Measurements from ENCODE around the gene PTPRN2. TPM values are rescaled to one million over a fixed set of nuclear protein-coding genes. Genes with fewer than 3 reads are reported as not detected.

Gene PTPRN2
- total RNA-seq, 1 donor from 2014 or later = 32.2 TPM

GRCh38 chr7:158176561-158177173 lies 411.0 kb downstream of the PTPRN2 start:
- Mint-ChIP-seq H3K4me3 (no peak overlapping the region), H3K9me3 (peaks cover 27% of the 10 kb centered on the region), H3K4me1 (peaks cover 4% of the 10 kb centered on the region), H3K36me3 (ENCODE audit: low read depth) (peaks cover 20% of the 10 kb centered on the region), H3K27me3 (ENCODE audit: low read depth) (no peaks in the 10 kb centered on the region), H3K27ac (ENCODE audit: unreplicated experiment) (peak overlapping the region; percentile 30)
- TF ChIP-seq CTCF (conservative IDR thresholded peaks at IDR 0.05) = no peak
- no peak for DNase-seq (ENCODE audit: low read depth, low spot score)

GRCh38 chr7:158175779-158176178 lies 411.8 kb downstream of the PTPRN2 start:
- no peak for TF ChIP-seq CTCF (conservative IDR thresholded peaks at IDR 0.05)
- peaks cover 24% of the 10 kb centered on the region for H3K9me3 Mint-ChIP-seq
- H3K36me3 Mint-ChIP-seq (ENCODE audit: low read depth) = peaks cover 20% of the 10 kb centered on the region
- no peak overlapping the region for H3K4me3 Mint-ChIP-seq
- no peak overlapping the region for H3K27ac Mint-ChIP-seq (ENCODE audit: unreplicated experiment)
- no peaks in the 10 kb centered on the region for H3K27me3 Mint-ChIP-seq (ENCODE audit: low read depth)
- H3K4me1 Mint-ChIP-seq = peaks cover 4% of the 10 kb centered on the region
- no peak for DNase-seq (ENCODE audit: low read depth, low spot score)

- Mint-ChIP-seq H3K4me1 (peaks cover 4% of the 10 kb centered on the region), H3K9me3 (peaks cover 24% of the 10 kb centered on the region)
Measured at GRCh38 chr7:158174947-158175346, 412.7 kb downstream of the PTPRN2 start.

GRCh38 chr7:158167373-158167772 lies 420.2 kb downstream of the PTPRN2 start:
- no peak overlapping the region for H3K27ac Mint-ChIP-seq (ENCODE audit: unreplicated experiment)
- no peaks in the 10 kb centered on the region for H3K4me1 Mint-ChIP-seq
- no peak for TF ChIP-seq CTCF (conservative IDR thresholded peaks at IDR 0.05)
- no peaks in the 10 kb centered on the region for H3K27me3 Mint-ChIP-seq (ENCODE audit: low read depth)
- DNase-seq (ENCODE audit: low read depth, low spot score) = no peak
- H3K36me3 Mint-ChIP-seq (ENCODE audit: low read depth) = peaks cover 39% of the 10 kb centered on the region
- peaks cover 9% of the 10 kb centered on the region for H3K9me3 Mint-ChIP-seq
- H3K4me3 Mint-ChIP-seq = no peak overlapping the region

More at GRCh38 chr7:158174947-158175346, 412.7 kb downstream of the PTPRN2 start:
- H3K27me3 Mint-ChIP-seq (ENCODE audit: low read depth) = no peaks in the 10 kb centered on the region
- TF ChIP-seq CTCF (conservative IDR thresholded peaks at IDR 0.05) = no peak
- no peak for DNase-seq (ENCODE audit: low read depth, low spot score)
- H3K27ac Mint-ChIP-seq (ENCODE audit: unreplicated experiment) = peak overlapping the region; percentile 62
- peaks cover 20% of the 10 kb centered on the region for H3K36me3 Mint-ChIP-seq (ENCODE audit: low read depth)
- no peak overlapping the region for H3K4me3 Mint-ChIP-seq

GRCh38 chr7:158166386-158167340 lies 421.0 kb downstream of the PTPRN2 start:
- no peaks in the 10 kb centered on the region for H3K27me3 Mint-ChIP-seq (ENCODE audit: low read depth)
- no peak overlapping the region for H3K27ac Mint-ChIP-seq (ENCODE audit: unreplicated experiment)
- TF ChIP-seq CTCF (conservative IDR thresholded peaks at IDR 0.05) = no peak
- peaks cover 38% of the 10 kb centered on the region for H3K36me3 Mint-ChIP-seq (ENCODE audit: low read depth)
- no peaks in the 10 kb centered on the region for H3K4me1 Mint-ChIP-seq
- no peak for DNase-seq (ENCODE audit: low read depth, low spot score)
- H3K4me3 Mint-ChIP-seq = no peak overlapping the region
- peaks cover 6% of the 10 kb centered on the region for H3K9me3 Mint-ChIP-seq
